HS-5 (cell line): ENCODE data around the gene ARF5.

ENCODE experiments used
- DNase-seq: peaks from one replicate; pipeline ENCODE4 v3.0.0-alpha.2; 2012; ENCODE audit warnings: low read depth

The ARF5 gene

GRCh38 chr7:127635659-127636285 is 47.6 kb downstream of the ARF5 start:
- DNase-seq: no peak

- DNase-seq: no peak
Observed at GRCh38 chr7:127638197-127638596, 50.0 kb downstream of the ARF5 start.
